IPS-20b (cell line): Measurements from ENCODE around the gene TMEM42.

Experiments used
- H3K27ac ChIP-seq: one replicate; pipeline ENCODE4 v1.5.1; 2013; ENCODE audit warnings: low read length
- H3K27me3 ChIP-seq: 2 replicates; pipeline ENCODE4 v1.6.1; 2013; ENCODE audit warnings: mild to moderate bottlenecking, low read length, inconsistent platforms; ENCODE audit not compliant: insufficient read depth
- H3K36me3 ChIP-seq: 2 replicates; pipeline ENCODE4 v1.6.1; 2013; ENCODE audit warnings: low read depth, mild to moderate bottlenecking, inconsistent platforms, low read length, moderate library complexity; ENCODE audit not compliant: insufficient read depth
- H3K4me1 ChIP-seq: 2 replicates; pipeline ENCODE4 v1.6.1; 2013; ENCODE audit warnings: mild to moderate bottlenecking, control low read depth, inconsistent platforms, low read length, moderate library complexity; ENCODE audit not compliant: insufficient read depth
- H3K4me3 ChIP-seq: 2 replicates; pipeline ENCODE4 v1.5.1; 2013; ENCODE audit warnings: mild to moderate bottlenecking, low read length, inconsistent platforms
- H3K9ac ChIP-seq: 2 replicates; pipeline ENCODE4 v1.6.1; 2013; ENCODE audit warnings: low read depth, mild to moderate bottlenecking, inconsistent platforms, low read length, moderate library complexity
- H3K9me3 ChIP-seq: 2 replicates; pipeline ENCODE4 v1.6.1; 2013; ENCODE audit warnings: mild to moderate bottlenecking, low read depth, low read length, inconsistent platforms; ENCODE audit not compliant: insufficient read depth

Gene TMEM42

DNA sequence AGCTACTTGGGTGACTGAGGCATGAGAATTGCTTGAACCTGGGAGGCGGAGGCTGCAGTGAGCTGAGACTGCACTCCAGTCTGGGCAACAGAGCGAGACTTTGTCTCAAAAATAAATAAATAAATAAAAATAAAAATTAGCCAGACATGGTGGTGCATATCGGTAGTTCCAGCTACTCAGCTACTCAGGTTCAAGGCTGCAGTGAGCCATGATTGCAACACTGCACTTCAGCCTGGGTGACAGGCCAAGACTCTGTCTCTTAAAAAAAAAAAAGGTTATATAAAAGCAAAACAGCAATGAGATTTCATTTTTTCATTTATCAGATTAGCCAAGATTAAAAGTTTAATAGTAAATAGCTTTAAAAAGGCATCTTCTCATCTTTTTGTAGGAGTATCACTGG, 15.6 kb downstream of the TMEM42 start:
- H3K27ac ChIP-seq = no peak overlapping the region
- no peak overlapping the region for H3K4me3 ChIP-seq
- no peak overlapping the region for H3K9ac ChIP-seq
- H3K4me1 ChIP-seq = no peaks in the 10 kb centered on the region
- H3K36me3 ChIP-seq = no peaks in the 10 kb centered on the region
- H3K27me3 ChIP-seq = no peaks in the 10 kb centered on the region
- no peaks in the 10 kb centered on the region for H3K9me3 ChIP-seq

- H3K27me3 ChIP-seq = no peaks in the 10 kb centered on the region
- no peak overlapping the region for H3K27ac ChIP-seq
- no peak overlapping the region for H3K4me3 ChIP-seq
- no peaks in the 10 kb centered on the region for H3K36me3 ChIP-seq
- H3K9ac ChIP-seq = no peak overlapping the region
- H3K4me1 ChIP-seq = peaks cover 7% of the 10 kb centered on the region; the same call in 1 of the 2 replicates
- H3K9me3 ChIP-seq = no peaks in the 10 kb centered on the region; the same call in 1 of the 2 replicates
Observed at GRCh38 chr3:44880284-44880683, 18.6 kb downstream of the TMEM42 start.

GRCh38 chr3:44883213-44883955, 21.7 kb downstream of the TMEM42 start:
- Histone ChIP-seq H3K4me3 (no peak overlapping the region), H3K4me1 (peaks cover 11% of the 10 kb centered on the region), H3K27me3 (no peaks in the 10 kb centered on the region), H3K36me3 (no peaks in the 10 kb centered on the region), H3K9ac (no peak overlapping the region), H3K9me3 (no peaks in the 10 kb centered on the region; the same call in 1 of the 2 replicates), H3K27ac (no peak overlapping the region)

GRCh38 chr3:44883999-44884431, 22.3 kb downstream of the TMEM42 start:
- Histone ChIP-seq H3K9me3 (no peaks in the 10 kb centered on the region; the same call in 1 of the 2 replicates), H3K4me3 (no peak overlapping the region), H3K36me3 (no peaks in the 10 kb centered on the region), H3K9ac (no peak overlapping the region), H3K27me3 (no peaks in the 10 kb centered on the region), H3K27ac (no peak overlapping the region), H3K4me1 (peaks cover 15% of the 10 kb centered on the region)

DNA sequence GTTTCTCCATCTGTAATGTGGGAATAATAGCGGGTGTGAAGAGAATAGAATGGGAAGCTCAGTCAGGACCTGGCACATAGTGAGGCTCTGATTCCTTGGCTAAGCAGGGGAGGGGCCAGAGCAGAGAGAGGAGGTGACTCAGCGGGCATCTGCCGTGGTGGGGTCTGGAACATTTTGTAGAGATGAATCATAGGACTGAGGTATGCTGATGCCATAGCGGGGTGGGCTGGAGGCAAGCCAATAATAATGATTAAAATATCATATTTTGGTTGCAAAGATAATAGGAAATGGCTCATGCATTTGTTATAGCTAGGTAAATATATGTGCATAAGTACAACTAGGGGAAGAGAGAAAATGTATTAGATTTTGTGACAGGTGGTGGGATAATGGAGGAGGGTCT, 23.9 kb downstream of the TMEM42 start:
- no peaks in the 10 kb centered on the region for H3K36me3 ChIP-seq
- H3K9me3 ChIP-seq = no peaks in the 10 kb centered on the region; the same call in 1 of the 2 replicates
- no peak overlapping the region for H3K27ac ChIP-seq
- H3K27me3 ChIP-seq = no peaks in the 10 kb centered on the region
- H3K4me3 ChIP-seq = no peak overlapping the region
- H3K4me1 ChIP-seq = peaks cover 15% of the 10 kb centered on the region
- H3K9ac ChIP-seq = no peak overlapping the region

- Histone ChIP-seq H3K9ac (no peak overlapping the region), H3K27me3 (no peaks in the 10 kb centered on the region), H3K27ac (no peak overlapping the region)
Observed at GRCh38 chr3:44886561-44886960, 24.8 kb downstream of the TMEM42 start.

GRCh38 chr3:44887101-44887500, 25.4 kb downstream of the TMEM42 start:
- no peaks in the 10 kb centered on the region for H3K36me3 ChIP-seq
- no peak overlapping the region for H3K9ac ChIP-seq
- peaks cover 15% of the 10 kb centered on the region for H3K4me1 ChIP-seq
- no peaks in the 10 kb centered on the region for H3K27me3 ChIP-seq
- no peak overlapping the region for H3K4me3 ChIP-seq
- H3K9me3 ChIP-seq = no peaks in the 10 kb centered on the region; the same call in 1 of the 2 replicates
- no peak overlapping the region for H3K27ac ChIP-seq

More at GRCh38 chr3:44886561-44886960, 24.8 kb downstream of the TMEM42 start:
- Histone ChIP-seq H3K9me3 (no peaks in the 10 kb centered on the region; the same call in 1 of the 2 replicates), H3K4me1 (peaks cover 15% of the 10 kb centered on the region), H3K36me3 (no peaks in the 10 kb centered on the region), H3K4me3 (no peak overlapping the region)

GRCh38 chr3:44890258-44890657, 28.5 kb downstream of the TMEM42 start:
- Histone ChIP-seq H3K4me1 (peaks cover 10% of the 10 kb centered on the region), H3K9ac (no peak overlapping the region), H3K4me3 (no peak overlapping the region), H3K9me3 (no peaks in the 10 kb centered on the region), H3K27ac (no peak overlapping the region), H3K36me3 (no peaks in the 10 kb centered on the region), H3K27me3 (no peaks in the 10 kb centered on the region)

- H3K9me3 ChIP-seq = no peaks in the 10 kb centered on the region
- no peaks in the 10 kb centered on the region for H3K27me3 ChIP-seq
- H3K4me3 ChIP-seq = no peak overlapping the region
- no peak overlapping the region for H3K27ac ChIP-seq
- no peak overlapping the region for H3K9ac ChIP-seq
- peaks cover 10% of the 10 kb centered on the region for H3K4me1 ChIP-seq
- no peaks in the 10 kb centered on the region for H3K36me3 ChIP-seq
Observed at GRCh38 chr3:44890852-44891251, 29.1 kb downstream of the TMEM42 start.

- H3K27me3 ChIP-seq = no peaks in the 10 kb centered on the region
- no peak overlapping the region for H3K4me3 ChIP-seq
- peaks cover 8% of the 10 kb centered on the region; the same call in 1 of the 2 replicates for H3K4me1 ChIP-seq
- H3K36me3 ChIP-seq = no peaks in the 10 kb centered on the region
- H3K9ac ChIP-seq = no peak overlapping the region
- no peaks in the 10 kb centered on the region for H3K9me3 ChIP-seq
- H3K27ac ChIP-seq = no peak overlapping the region
Observed at GRCh38 chr3:44892689-44893088, 31.0 kb downstream of the TMEM42 start.

- peaks cover 8% of the 10 kb centered on the region; the same call in 1 of the 2 replicates for H3K4me1 ChIP-seq
- H3K9me3 ChIP-seq = no peaks in the 10 kb centered on the region
- no peaks in the 10 kb centered on the region for H3K27me3 ChIP-seq
- H3K9ac ChIP-seq = no peak overlapping the region
- H3K36me3 ChIP-seq = no peaks in the 10 kb centered on the region
- no peak overlapping the region for H3K4me3 ChIP-seq
- no peak overlapping the region for H3K27ac ChIP-seq
Observed at GRCh38 chr3:44893097-44893496, 31.4 kb downstream of the TMEM42 start.

DNA sequence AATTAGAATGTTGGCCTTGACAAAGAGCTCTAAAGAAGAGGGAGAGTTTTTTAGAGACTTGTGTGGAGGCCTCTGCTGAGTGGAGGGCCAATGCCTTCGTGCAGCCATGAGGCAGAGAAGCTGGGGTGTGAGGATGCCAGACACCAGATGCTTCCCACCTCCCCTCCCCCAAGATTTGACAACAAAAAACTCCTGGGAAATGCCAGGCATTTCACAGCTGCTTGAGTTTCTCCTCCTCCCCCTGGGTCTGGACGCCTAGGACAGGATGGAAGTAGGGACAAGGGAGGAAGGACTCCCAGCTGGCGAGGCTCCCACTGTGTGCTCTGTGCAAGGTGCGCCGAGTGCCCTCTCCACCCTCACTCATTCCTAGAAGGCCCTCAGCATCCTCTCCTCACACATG, 32.8 kb downstream of the TMEM42 start:
- Histone ChIP-seq H3K4me3 (no peak overlapping the region), H3K9me3 (no peaks in the 10 kb centered on the region)

More for the DNA sequence above, 32.8 kb downstream of the TMEM42 start:
- no peaks in the 10 kb centered on the region for H3K27me3 ChIP-seq
- H3K27ac ChIP-seq = no peak overlapping the region
- no peaks in the 10 kb centered on the region for H3K36me3 ChIP-seq
- peaks cover 10% of the 10 kb centered on the region; the same call in 1 of the 2 replicates for H3K4me1 ChIP-seq
- H3K9ac ChIP-seq = no peak overlapping the region
